NCI-H2107 treated with DMSO at 0.1 percent for 48 hours (cell line): ENCODE data around the gene TCIRG1.

Experiments used
- DNase-seq: peaks from one replicate; lab custom pipeline; 2025; ENCODE audit not compliant: unreplicated experiment; lab: John Stamatoyannopoulos, UW

The TCIRG1 gene

GRCh38 chr11:68006606-68007166, 32.1 kb upstream of the TCIRG1 start:
- DNase-seq, result no peak

DNA sequence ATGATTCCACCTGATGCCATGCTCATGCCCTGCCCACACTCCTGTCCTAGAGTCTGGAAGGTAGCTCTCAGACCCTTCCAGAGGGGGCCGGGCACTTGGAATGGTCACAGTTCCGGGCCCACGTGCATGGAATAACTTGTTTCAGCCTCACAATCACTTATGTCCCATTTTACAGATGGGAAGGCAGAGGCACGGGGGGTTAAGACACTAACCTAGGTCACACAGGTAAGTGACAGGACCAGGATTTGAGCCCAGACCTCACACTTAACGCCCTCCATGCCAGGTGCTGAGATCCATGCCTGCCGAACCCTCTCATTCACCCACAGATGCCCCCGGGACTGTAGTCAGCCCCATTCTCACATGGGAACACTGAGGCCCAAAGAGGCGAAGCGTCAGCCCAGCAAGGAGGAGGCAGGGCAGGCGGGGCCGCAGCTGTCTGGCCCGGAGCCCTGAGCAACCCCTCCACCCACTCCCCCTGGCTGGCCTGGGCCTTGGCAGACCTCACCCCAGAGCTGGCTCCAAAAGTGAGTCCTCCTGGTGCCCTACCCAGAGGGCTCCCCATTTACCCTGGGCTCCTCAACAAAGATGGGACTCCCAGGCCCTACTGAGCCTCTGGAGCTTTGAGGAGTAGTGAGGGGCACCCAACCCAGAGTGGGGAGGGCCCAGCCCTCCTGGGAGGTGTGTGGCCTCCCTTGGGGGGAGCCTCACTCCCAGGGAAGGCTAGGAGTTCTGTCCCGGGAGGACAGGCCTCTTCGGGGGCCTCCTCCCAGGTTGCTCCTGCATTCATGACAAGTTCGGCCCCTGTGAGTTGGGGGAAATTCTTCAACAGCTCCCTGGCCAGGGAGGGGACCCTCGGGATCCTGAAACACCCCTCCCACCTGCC, 31.1 kb upstream of the TCIRG1 start:
- no peak for DNase-seq

GRCh38 chr11:68008381-68009337, 30.2 kb upstream of the TCIRG1 start:
- DNase-seq, result no peak

GRCh38 chr11:68009391-68010089, 29.3 kb upstream of the TCIRG1 start:
- no peak for DNase-seq

DNA sequence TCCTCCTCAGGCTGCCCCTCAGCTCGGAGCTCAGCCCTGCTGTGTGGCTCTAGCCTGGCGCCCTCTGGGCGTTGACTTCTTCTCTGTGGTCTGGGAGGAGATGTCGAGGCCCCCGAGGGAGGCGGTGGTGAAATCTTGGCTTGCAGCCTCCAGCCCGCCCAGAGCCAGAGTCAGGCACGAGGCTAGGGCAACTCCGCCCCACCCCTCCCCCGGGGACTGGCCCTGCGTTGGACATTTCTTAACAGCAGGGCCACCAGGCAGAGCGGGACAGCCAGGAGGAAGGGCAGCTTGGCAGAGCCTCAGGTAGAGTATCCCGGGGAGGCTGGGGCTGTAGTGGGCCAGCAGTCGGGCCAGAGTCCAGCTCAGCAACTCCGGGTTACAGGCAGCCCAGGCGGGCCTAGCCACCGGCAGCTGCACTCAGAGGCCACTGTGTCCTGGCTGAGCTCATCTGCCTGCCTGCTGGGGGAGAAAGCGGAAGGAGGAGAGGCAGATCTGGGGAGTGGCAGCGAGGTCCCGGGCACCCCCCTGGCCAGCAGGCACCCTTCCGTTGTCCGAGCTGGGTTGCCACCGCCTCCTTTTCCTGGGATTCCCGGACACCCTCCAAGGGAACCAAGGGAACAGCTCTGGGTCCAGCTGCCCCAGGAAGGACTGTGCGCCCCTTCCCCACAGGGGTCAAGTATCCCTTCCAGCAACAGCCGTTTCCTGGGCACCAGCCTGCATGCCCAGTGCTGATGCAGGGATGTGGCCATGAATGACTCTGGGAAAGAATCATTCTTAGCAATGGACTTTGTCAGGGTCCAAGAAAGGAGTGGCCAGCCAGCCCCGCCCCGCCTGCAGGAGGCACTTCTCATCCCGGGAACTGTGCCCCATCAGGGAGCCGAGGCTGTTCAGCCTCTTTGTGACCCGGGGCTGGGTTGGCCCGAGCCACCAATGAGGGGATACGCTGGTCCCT, 28.5 kb upstream of the TCIRG1 start, which contains the start of gene ALDH3B1:
ALDH3B1 (plus strand) TSS at position 238 of the 952 bp plus-strand sequence. CDS start 4,971 bp downstream, outside the sequence.
- DNase-seq, result no peak

- no peak for DNase-seq
These were observed 27.5 kb upstream of the TCIRG1 start for GRCh38 chr11:68011051-68011943.

GRCh38 chr11:68012044-68012842, 26.6 kb upstream of the TCIRG1 start:
- no peak for DNase-seq

DNA sequence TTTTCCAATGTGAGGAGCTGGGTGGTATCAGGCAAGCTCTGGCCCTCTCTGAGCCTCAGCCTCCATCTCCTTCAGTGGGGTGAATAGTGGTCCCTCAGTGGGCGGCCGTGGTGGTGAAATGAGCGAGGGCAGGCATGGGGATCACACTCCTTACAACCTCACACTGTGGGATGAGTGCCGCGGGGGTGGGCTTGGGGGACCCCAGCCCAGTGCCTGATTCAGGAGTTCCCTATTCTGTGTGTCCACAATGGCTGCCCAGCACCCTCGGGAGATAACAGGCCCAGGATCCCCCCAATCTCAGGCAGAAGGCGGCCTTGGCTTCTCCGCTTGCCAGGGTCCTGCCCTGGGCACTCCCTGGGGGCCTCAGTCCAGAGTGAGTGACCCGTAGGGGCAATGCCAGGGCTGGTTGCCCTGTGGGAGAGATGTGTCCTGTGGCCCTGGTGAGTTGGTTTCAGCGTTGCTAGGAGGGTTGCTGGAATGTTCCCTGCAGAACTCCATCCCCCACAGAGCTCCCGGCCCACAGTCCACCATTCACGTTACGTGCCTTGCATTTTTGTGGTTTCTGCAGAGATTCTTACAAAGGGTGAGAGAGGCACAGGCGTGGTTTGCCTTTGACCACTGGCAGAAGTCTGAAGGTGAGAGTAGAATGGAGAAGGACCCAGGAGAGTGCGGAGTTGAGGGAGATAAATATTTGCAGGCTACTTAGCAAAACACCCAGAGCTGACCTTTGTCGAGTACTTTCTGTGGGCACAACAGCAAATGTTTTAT, 25.8 kb upstream of the TCIRG1 start:
- no peak for DNase-seq

DNA sequence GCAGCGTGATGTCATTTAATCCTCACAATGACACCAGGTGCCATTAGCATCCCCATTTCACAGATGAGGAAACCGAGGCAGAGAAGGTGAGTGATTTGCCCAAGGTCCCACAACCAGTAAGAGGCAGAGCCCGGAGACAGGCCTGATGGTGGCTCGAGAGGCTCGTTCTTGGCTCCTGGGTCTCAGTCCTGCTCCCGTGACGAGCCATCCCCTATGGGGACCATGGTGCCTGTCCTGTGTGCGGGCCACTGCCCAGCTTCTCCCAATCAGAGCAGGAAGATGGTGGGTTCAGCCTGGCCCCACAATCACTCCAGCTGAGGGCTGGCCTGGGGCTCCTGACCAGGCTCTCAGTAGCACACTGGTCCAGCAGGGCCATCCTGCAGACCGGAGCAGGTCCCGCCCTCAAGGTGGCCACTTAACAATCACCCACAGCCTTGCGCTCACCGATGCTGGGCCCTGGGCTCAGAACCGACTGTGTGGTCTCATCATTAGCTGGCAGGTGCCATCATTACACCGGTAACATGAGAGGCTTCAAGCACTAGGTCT, 25.1 kb upstream of the TCIRG1 start:
- no peak for DNase-seq

DNA sequence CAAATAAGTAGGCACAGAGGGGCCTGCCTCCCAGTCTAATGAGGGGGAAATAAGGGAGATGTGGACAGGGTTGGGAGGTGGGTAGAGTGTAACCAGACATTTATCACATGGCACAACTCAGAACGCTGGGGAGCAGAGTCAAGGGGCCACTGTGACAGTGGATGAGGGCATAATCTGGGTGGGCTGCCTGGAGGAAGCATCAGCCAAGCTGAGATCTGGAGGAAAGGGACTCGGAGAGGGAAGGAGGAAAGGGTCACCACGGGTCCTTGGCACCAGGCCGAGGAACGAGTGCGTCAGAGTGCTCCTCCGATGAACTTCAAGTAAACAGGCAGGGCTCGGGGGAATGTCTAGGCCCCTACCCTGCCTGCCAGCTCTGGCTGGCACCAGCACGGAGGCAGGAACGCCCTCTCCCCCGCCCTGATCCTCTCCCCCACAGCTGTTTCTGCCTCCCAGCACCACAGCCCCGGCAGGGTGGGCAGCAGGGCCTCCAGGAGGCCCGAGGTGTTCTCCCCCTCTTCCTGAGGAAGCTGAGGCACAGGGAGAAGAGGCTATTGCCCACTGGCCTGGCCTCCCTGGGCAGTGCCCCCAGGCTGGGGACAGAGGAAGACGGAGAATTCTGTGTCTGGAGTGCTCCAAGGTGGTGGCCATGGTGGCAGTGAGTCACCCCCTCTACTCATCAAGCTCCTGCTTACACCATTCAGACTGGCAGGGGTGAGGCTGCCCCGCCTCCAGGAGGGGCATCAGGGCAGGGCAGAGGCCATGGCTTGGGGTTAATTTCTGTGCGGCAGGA, 24.5 kb upstream of the TCIRG1 start:
- DNase-seq, result no peak

- no peak for DNase-seq
These were observed 23.8 kb upstream of the TCIRG1 start for GRCh38 chr11:68014947-68015447.

- DNase-seq, result no peak
These were observed 23.4 kb upstream of the TCIRG1 start for GRCh38 chr11:68015467-68015866.

DNA sequence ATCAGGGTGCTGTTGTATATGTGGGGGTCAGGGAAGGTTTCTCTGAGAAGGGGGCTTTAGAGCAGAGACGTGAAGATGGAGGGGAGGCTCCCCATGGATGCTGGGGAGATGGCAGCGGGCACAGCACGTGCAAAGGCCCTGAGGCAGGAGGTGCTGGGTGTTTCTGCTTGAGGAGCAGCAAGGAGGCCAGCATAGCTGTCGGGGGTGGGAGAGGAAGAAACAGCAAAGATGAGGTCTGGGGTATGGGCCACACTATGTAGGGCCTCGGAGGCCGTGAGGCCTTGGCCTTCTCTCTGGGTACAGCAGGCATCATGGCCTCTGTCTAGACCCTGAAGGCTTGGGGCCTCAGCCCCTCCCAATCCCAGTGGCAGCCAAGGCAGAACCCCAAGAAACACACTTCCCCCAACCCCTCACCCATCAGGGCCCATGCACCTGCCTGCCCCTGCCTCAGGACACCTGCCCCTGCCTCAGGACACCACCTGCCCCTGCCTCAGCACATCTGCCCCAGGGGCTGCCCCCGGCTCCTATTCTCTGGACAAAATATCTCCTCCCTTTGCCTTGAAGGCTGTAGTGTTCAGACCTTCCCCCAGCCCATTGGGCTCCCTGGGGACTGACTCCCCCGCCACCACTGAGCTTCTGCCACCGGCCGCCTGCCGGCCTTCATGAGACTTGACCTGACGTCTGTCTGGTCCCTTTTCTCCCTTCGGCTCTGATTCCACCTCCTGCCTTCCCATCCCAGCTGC, 22.5 kb upstream of the TCIRG1 start:
- DNase-seq, result no peak

DNA sequence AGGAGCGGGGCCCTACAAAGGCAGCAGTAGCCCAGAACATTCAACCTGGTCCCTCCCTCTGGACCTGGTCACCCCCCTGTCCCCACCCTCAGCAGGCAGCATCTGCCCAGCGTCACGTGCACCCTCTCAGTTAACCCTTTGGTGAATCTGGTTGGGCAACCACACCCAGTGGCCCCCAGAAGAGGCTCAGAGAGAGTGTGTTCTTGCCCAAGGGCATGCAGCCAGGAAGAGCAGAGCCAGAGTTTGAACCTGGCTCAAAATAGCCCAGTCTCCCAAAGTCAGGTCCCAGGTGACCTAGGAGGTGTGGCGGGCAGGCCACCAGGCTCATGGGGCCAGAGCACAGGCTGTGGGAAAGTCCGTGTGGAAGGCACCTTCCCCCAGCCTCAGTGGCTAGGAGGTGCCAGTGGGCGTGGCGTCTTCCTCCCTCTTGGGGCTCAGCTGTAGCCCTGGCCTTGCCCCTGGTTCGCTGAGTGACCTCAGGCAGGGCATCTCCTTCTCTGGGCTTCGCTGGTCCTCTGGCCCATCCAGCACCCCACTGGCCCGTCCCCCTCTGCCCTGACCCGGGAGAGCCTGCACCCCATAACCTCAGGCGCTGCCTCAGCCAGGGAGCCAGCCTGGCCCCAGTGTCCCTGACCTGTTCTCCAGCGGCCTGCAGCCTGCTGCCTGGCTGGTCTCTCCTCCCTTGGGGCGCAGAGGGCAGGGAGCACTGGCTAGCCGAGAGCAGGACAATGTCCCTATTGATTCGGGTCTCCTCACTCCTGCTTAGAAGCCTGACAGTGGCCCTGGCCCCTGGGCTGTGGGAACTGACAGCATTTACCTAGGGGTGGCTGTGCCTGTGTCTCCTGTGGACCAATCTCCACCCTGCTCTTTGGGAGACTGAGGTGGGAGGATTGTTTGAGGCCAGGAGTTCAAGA, 21.7 kb upstream of the TCIRG1 start:
- DNase-seq, result no peak
